Renal pelvis (tissue), 4 donors: Measurements from ENCODE around the gene CAMKMT. TPM values are rescaled to one million over a fixed set of nuclear protein-coding genes. Genes with fewer than 3 reads are reported as not detected.
"Not testable (repeated sequence)": the region's sequence is repeated elsewhere in the genome, so short reads cannot be mapped to it uniquely, and the experiment has no call there.

Experiments used
- DNase-seq: peaks from one replicate; pipeline ENCODE4 v3.0.0-alpha.2; 2013
- polyA plus RNA-seq, 3 donors: library from polyadenylated mRNA; unstranded; fragments of 120-200 nt; gene quantifications; one replicate each; pipeline ENCODE4 v1.2.1, GENCODE V29; 2013; ENCODE audit not compliant: insufficient read length in 3 of 3

CAMKMT gene
- polyA plus RNA-seq, 3 donors, result 10.8 to 13.4 (median 12.1) TPM

GRCh38 chr2:44495544-44495943 lies 133.8 kb downstream of the CAMKMT start:
- DNase-seq, result no peak

GRCh38 chr2:44496130-44496529 lies 134.4 kb downstream of the CAMKMT start:
- no peak for DNase-seq

GRCh38 chr2:44498551-44498950 lies 136.8 kb downstream of the CAMKMT start:
- no peak for DNase-seq

GRCh38 chr2:44505664-44506063 lies 143.9 kb downstream of the CAMKMT start:
- DNase-seq, result not testable (repeated sequence)

GRCh38 chr2:44510246-44510645 lies 148.5 kb downstream of the CAMKMT start:
- DNase-seq, result no peak

GRCh38 chr2:44515416-44515815 lies 153.7 kb downstream of the CAMKMT start:
- DNase-seq, result no peak

- DNase-seq, result no peak
Measured at GRCh38 chr2:44519026-44519425, 157.3 kb downstream of the CAMKMT start.

- DNase-seq, result no peak
Measured at GRCh38 chr2:44522846-44523245, 161.1 kb downstream of the CAMKMT start.

GRCh38 chr2:44524347-44524926 lies 162.7 kb downstream of the CAMKMT start:
- DNase-seq, result no peak

GRCh38 chr2:44526352-44526751 lies 164.6 kb downstream of the CAMKMT start:
- no peak for DNase-seq

GRCh38 chr2:44528595-44528994 lies 166.8 kb downstream of the CAMKMT start:
- no peak for DNase-seq

- no peak for DNase-seq
Measured at GRCh38 chr2:44529448-44529847, 167.7 kb downstream of the CAMKMT start.

- no peak for DNase-seq
Measured at GRCh38 chr2:44531289-44531688, 169.5 kb downstream of the CAMKMT start.

- DNase-seq, result no peak
Measured at GRCh38 chr2:44532031-44532430, 170.3 kb downstream of the CAMKMT start.

- DNase-seq, result no peak
Measured at GRCh38 chr2:44533508-44533907, 171.8 kb downstream of the CAMKMT start.

GRCh38 chr2:44535376-44535775 lies 173.6 kb downstream of the CAMKMT start:
- no peak for DNase-seq

GRCh38 chr2:44537264-44537663 lies 175.5 kb downstream of the CAMKMT start:
- no peak for DNase-seq

GRCh38 chr2:44542520-44542919 lies 180.8 kb downstream of the CAMKMT start:
- DNase-seq, result no peak

GRCh38 chr2:44543773-44544725 lies 182.3 kb downstream of the CAMKMT start:
- no peak for DNase-seq

- DNase-seq, result no peak
Measured at GRCh38 chr2:44545005-44545404, 183.3 kb downstream of the CAMKMT start.

GRCh38 chr2:44546459-44547127 lies 184.8 kb downstream of the CAMKMT start:
- DNase-seq, result no peak

GRCh38 chr2:44547718-44548117 lies 186.0 kb downstream of the CAMKMT start:
- DNase-seq, result no peak
